Measurements from ENCODE around the gene HAGHL.

The HAGHL gene

GRCh38 chr16:726438-727290 is at the start of gene HAGHL, which contains the start of gene CCDC78:
Gene HAGHL (plus strand): TSS chr16:727106. CDS start chr16:727510, 404 bp downstream.
Gene CCDC78 (minus strand): TSS chr16:726443. CDS start chr16:726367, 76 bp downstream.
- DNase-seq (ENCODE audit: low read depth): no peak

GRCh38 chr16:677316-678190 is 49.4 kb upstream of the HAGHL start:
- DNase-seq (ENCODE audit: low read depth): no peak

- DNase-seq (ENCODE audit: low read depth): no peak
Observed at GRCh38 chr16:678209-678857, 48.6 kb upstream of the HAGHL start.

GRCh38 chr16:678858-679813 is 47.8 kb upstream of the HAGHL start:
- no peak for DNase-seq (ENCODE audit: low read depth)

- DNase-seq (ENCODE audit: low read depth): peak; percentile 60
Observed at GRCh38 chr16:679814-680624, 46.9 kb upstream of the HAGHL start, which contains the start of gene STUB1. Gene STUB1 (plus strand): TSS chr16:680410. CDS start chr16:680526, 116 bp downstream.

GRCh38 chr16:680625-680945 is 46.3 kb upstream of the HAGHL start:
- no peak for DNase-seq (ENCODE audit: low read depth)

- DNase-seq (ENCODE audit: low read depth): peak; percentile 31
Observed at GRCh38 chr16:680967-681745, 45.8 kb upstream of the HAGHL start.

GRCh38 chr16:681746-682427 is 45.0 kb upstream of the HAGHL start:
- no peak for DNase-seq (ENCODE audit: low read depth)

GRCh38 chr16:682493-683395 is 44.2 kb upstream of the HAGHL start:
- no peak for DNase-seq (ENCODE audit: low read depth)

GRCh38 chr16:683396-684070 is 43.4 kb upstream of the HAGHL start:
- DNase-seq (ENCODE audit: low read depth): no peak

- DNase-seq (ENCODE audit: low read depth): peak; percentile 90
Observed at GRCh38 chr16:684071-684794, 42.7 kb upstream of the HAGHL start, which contains the start of gene JMJD8. Gene JMJD8 (minus strand): TSS chr16:684334. CDS start chr16:684319, 15 bp downstream.

- DNase-seq (ENCODE audit: low read depth): no peak
Observed at GRCh38 chr16:684961-685696, 41.8 kb upstream of the HAGHL start.

- DNase-seq (ENCODE audit: low read depth): no peak
Observed at GRCh38 chr16:685967-686366, 40.9 kb upstream of the HAGHL start.

- DNase-seq (ENCODE audit: low read depth): no peak
Observed at GRCh38 chr16:686459-687260, 40.2 kb upstream of the HAGHL start.

GRCh38 chr16:687499-687898 is 39.4 kb upstream of the HAGHL start:
- no peak for DNase-seq (ENCODE audit: low read depth)

Measured in fibroblast of the conjunctiva (primary cell).